ENCODE results near the gene C1orf167. TPM values are rescaled to one million over a fixed set of nuclear protein-coding genes. Genes with fewer than 3 reads are reported as not detected.

C1orf167 gene
- polyA plus RNA-seq, 1 of the 3 experiments (the other 2 are of a cell fraction), result 0.10 TPM

DNA sequence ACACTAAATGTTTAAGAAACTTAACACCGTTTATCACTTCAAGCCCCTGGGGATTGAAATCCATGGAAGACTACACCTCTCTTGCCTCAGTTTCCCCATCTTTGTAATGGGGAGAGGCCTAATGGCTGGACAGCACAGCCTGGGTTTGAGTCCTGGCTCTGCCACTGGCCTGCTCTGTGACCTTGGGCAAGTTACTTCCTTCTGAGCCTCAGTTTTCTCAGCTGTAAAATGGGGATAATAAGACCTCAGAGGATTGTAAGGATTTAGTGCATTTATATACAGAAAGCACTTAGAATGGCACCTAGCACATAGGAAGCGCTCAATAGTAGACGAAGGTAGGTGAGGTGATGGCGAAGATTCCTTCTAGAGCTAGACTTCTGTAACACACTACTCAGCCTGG, 20.5 kb upstream of the C1orf167 start:
- CTCF ChIA-PET, result interaction anchor here (2.7 kb wide), 1 partner anchor 22 kb away, joined by 10 read pairs; no protein-coding TSS in a partner anchor
- TF ChIP-seq, protein P1, sequence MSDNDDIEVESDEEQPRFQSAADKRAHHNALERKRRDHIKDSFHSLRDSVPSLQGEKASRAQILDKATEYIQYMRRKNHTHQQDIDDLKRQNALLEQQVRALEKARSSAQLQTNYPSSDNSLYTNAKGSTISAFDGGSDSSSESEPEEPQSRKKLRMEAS (IDR thresholded peaks at IDR 0.05; ENCODE audit: low read depth), result no peak
- TF ChIP-seq GABPA (IDR thresholded peaks at IDR 0.05; ENCODE audit: low read depth) (no peak), RFX5 (IDR thresholded peaks at IDR 0.05; ENCODE audit: low read length) (no peak), EZH2phosphoT487 (IDR thresholded peaks at IDR 0.05; ENCODE audit: borderline replicate concordance, low read depth) (no peak), JUND (IDR thresholded peaks at IDR 0.05) (no peak), YY1 (IDR thresholded peaks at IDR 0.05; ENCODE audit: low read depth) (no peak), TEAD4 (IDR thresholded peaks at IDR 0.05; ENCODE audit: borderline replicate concordance, insufficient read depth) (no peak), FOXM1 (IDR thresholded peaks at IDR 0.05; ENCODE audit: low read depth) (no peak), MXI1 (IDR thresholded peaks at IDR 0.05; ENCODE audit: low read depth, low read length) (no peak)
- TF ChIP-seq, protein P2, sequence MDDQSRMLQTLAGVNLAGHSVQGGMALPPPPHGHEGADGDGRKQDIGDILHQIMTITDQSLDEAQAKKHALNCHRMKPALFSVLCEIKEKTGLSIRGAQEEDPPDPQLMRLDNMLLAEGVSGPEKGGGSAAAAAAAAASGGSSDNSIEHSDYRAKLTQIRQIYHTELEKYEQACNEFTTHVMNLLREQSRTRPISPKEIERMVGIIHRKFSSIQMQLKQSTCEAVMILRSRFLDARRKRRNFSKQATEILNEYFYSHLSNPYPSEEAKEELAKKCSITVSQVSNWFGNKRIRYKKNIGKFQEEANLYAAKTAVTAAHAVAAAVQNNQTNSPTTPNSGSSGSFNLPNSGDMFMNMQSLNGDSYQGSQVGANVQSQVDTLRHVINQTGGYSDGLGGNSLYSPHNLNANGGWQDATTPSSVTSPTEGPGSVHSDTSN (IDR thresholded peaks at IDR 0.05), result no peak
- TF ChIP-seq, protein P3, sequence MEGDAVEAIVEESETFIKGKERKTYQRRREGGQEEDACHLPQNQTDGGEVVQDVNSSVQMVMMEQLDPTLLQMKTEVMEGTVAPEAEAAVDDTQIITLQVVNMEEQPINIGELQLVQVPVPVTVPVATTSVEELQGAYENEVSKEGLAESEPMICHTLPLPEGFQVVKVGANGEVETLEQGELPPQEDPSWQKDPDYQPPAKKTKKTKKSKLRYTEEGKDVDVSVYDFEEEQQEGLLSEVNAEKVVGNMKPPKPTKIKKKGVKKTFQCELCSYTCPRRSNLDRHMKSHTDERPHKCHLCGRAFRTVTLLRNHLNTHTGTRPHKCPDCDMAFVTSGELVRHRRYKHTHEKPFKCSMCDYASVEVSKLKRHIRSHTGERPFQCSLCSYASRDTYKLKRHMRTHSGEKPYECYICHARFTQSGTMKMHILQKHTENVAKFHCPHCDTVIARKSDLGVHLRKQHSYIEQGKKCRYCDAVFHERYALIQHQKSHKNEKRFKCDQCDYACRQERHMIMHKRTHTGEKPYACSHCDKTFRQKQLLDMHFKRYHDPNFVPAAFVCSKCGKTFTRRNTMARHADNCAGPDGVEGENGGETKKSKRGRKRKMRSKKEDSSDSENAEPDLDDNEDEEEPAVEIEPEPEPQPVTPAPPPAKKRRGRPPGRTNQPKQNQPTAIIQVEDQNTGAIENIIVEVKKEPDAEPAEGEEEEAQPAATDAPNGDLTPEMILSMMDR (IDR thresholded peaks at IDR 0.05), result no peak
- WGBS (ENCODE audit: low lambda C conversion rate), result 96% methylated on average over 4 of the region's 4 CpGs
- Histone ChIP-seq H3K4me2 (no peak overlapping the region), H3K27me3 (ENCODE audit: insufficient read depth) (no peaks in the 10 kb centered on the region), H3K9me2 (no peaks in the 10 kb centered on the region), H4K20me1 (ENCODE audit: insufficient read depth) (no peaks in the 10 kb centered on the region), H3K9me3 (no peaks in the 10 kb centered on the region), H3K9ac (no peak overlapping the region), H3K4me1 (ENCODE audit: control insufficient read depth in 1 of 2, insufficient read depth in 2 of 2, low read depth in 1 of 2, low read length in 1 of 2) (peaks cover 0 to 16% of the 10 kb centered on the region in 2 experiments; a peak in 2 of 4 replicates), H3K4me3 (ENCODE audit: low read depth in 2 of 2, low read length in 1 of 2) (no peak overlapping the region), H3K27ac (ENCODE audit: low read depth in 2 of 2, low read length in 1 of 2) (no peak overlapping the region), H2AFZ (ENCODE audit: low read depth) (no peak overlapping the region), H3F3A (replicated peaks; ENCODE audit: insufficient read depth) (no peaks in the 10 kb centered on the region), H3K36me3 (replicated peaks in 1 of 2; ENCODE audit: control insufficient read depth in 1 of 2, insufficient read depth in 2 of 2, low read length in 1 of 2) (peaks cover 0 to 3% of the 10 kb centered on the region in 2 experiments), H3K79me2 (ENCODE audit: insufficient read depth) (peaks cover 10% of the 10 kb centered on the region; the same call in 1 of the 2 replicates)
- no peak for DNase-seq
- POLR2A ChIA-PET, result no interaction called here

DNA sequence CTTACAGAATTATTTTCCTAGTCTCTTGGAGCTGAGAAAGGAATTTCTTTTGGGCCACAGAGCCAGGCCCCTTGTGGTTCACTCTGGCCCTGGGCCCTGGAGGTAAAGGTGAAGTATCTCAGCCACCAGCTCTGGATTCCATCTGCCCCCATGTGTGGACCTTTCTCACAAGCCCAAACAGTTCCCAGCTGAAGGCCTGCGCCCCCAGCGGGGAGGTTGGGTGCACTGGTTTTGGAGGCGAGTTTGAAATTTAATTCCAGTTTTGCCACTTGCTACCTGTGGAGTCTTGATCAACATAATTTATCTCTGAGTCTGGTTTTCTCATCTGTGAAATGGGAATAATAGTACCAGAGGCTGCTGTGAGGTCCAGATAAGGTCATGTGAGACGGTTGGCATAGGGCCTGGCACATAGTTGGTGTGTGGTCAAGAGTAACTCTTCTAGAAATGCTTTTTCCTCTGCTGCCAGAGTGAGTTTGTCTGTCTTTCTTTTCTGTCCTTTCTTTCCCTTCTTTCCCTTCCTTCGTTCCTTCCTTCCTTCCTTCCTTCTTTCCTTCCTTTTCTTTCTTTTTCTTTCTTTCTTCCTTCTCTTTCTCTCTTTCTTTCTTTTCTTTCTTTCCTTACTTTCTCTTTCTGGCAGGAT, 20.0 kb upstream of the C1orf167 start:
- Histone ChIP-seq H3F3A (replicated peaks; ENCODE audit: insufficient read depth) (no peaks in the 10 kb centered on the region), H3K9me2 (no peaks in the 10 kb centered on the region), H4K20me1 (ENCODE audit: insufficient read depth) (no peaks in the 10 kb centered on the region), H3K36me3 (replicated peaks in 1 of 2; ENCODE audit: control insufficient read depth in 1 of 2, insufficient read depth in 2 of 2, low read length in 1 of 2) (peaks cover 0 to 4% of the 10 kb centered on the region in 2 experiments), H3K9ac (no peak overlapping the region), H3K27ac (ENCODE audit: low read depth in 2 of 2, low read length in 1 of 2) (no peak overlapping the region), H2AFZ (ENCODE audit: low read depth) (no peak overlapping the region), H3K9me3 (no peaks in the 10 kb centered on the region), H3K27me3 (ENCODE audit: insufficient read depth) (no peaks in the 10 kb centered on the region), H3K4me3 (ENCODE audit: low read depth in 2 of 2, low read length in 1 of 2) (no peak overlapping the region), H3K79me2 (ENCODE audit: insufficient read depth) (peaks cover 10% of the 10 kb centered on the region; the same call in 1 of the 2 replicates), H3K4me2 (no peak overlapping the region), H3K4me1 (ENCODE audit: control insufficient read depth in 1 of 2, insufficient read depth in 2 of 2, low read depth in 1 of 2, low read length in 1 of 2) (peaks cover 0 to 13% of the 10 kb centered on the region in 2 experiments; a peak in 2 of 4 replicates)
- ChIA-PET POLR2A (no interaction called here), CTCF (interaction anchor here (2.7 kb wide), 1 partner anchor 22 kb away, joined by 10 read pairs; no protein-coding TSS in a partner anchor)
- TF ChIP-seq SMC3 (IDR thresholded peaks at IDR 0.05; ENCODE audit: low read depth, low read length), result no peak
- no peak for TF ChIP-seq NRF1 (IDR thresholded peaks at IDR 0.05; ENCODE audit: low read depth, low read length)
- TF ChIP-seq, protein P4, sequence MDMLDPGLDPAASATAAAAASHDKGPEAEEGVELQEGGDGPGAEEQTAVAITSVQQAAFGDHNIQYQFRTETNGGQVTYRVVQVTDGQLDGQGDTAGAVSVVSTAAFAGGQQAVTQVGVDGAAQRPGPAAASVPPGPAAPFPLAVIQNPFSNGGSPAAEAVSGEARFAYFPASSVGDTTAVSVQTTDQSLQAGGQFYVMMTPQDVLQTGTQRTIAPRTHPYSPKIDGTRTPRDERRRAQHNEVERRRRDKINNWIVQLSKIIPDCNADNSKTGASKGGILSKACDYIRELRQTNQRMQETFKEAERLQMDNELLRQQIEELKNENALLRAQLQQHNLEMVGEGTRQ (IDR thresholded peaks at IDR 0.05; ENCODE audit: borderline replicate concordance, low read depth, low read length), result no peak
- TF ChIP-seq YY1 (IDR thresholded peaks at IDR 0.05; ENCODE audit: low read depth), result no peak
- TF ChIP-seq RFX5 (IDR thresholded peaks at IDR 0.05; ENCODE audit: low read length), result no peak
- TF ChIP-seq MEF2A (IDR thresholded peaks at IDR 0.05; ENCODE audit: borderline replicate concordance, low read depth), result no peak
- TF ChIP-seq GATA2 (CRISPR knock-in tag; IDR thresholded peaks at IDR 0.05), result no peak
- no peak for TF ChIP-seq TCF12 (IDR thresholded peaks at IDR 0.05)
- no peak for TF ChIP-seq EP300 (IDR thresholded peaks at IDR 0.05; ENCODE audit: borderline replicate concordance in 1 of 2, low read depth in 1 of 2, low read length in 1 of 2)
- TF ChIP-seq NFIC (IDR thresholded peaks at IDR 0.05; ENCODE audit: borderline replicate concordance), result no peak
- no peak for TF ChIP-seq JUND (IDR thresholded peaks at IDR 0.05)
- no peak for TF ChIP-seq RCOR1 (IDR thresholded peaks at IDR 0.05; ENCODE audit: low read length)
- no peak for TF ChIP-seq TAF1 (IDR thresholded peaks at IDR 0.05; ENCODE audit: borderline replicate concordance, low read depth, low read length)
- TF ChIP-seq FOXJ3 (CRISPR knock-in tag; IDR thresholded peaks at IDR 0.05), result no peak
- no peak for TF ChIP-seq FOXM1 (IDR thresholded peaks at IDR 0.05; ENCODE audit: low read depth)
- WGBS (ENCODE audit: low lambda C conversion rate), result 98% methylated on average over 5 of the region's 5 CpGs
- DNase-seq, result no peak

All from SK-N-SH (cell line).